OCI-LY1 (cell line): Measurements from ENCODE around the gene MTMR3.

Experiments used
- H2AFZ ChIP-seq: fragments of 200-600 bp; sonication (generic), shearing (Covaris generic); 2 replicates; pipeline ENCODE4 v1.6.0; 2014; ENCODE audit warnings: antibody characterized with exemption, mild to moderate bottlenecking, low read length
- H3F3A ChIP-seq: fragments of 200-600 bp; sonication (generic), shearing (Covaris generic); 2 replicates; pipeline ENCODE4 v1.6.0; 2014; ENCODE audit warnings: mild to moderate bottlenecking, antibody characterized with exemption, low read length, moderate library complexity; ENCODE audit not compliant: insufficient read depth
- H3K27ac ChIP-seq: fragments of 200-600 bp; sonication (generic); 2 replicates; pipeline ENCODE4 v1.5.1; 2014; ENCODE audit warnings: low read length, mixed run types, mild to moderate bottlenecking, low read depth; ENCODE audit not compliant: poor library complexity, severe bottlenecking
- H3K27me3 ChIP-seq: fragments of 200-600 bp; sonication (generic); 2 replicates; pipeline ENCODE4 v1.6.0; 2014; ENCODE audit warnings: antibody characterized with exemption, mild to moderate bottlenecking, low read length, moderate library complexity; ENCODE audit not compliant: insufficient read depth
- H3K36me3 ChIP-seq: fragments of 200-600 bp; sonication (generic); 2 replicates; pipeline ENCODE4 v1.6.1; 2014; ENCODE audit warnings: mild to moderate bottlenecking, antibody characterized with exemption, low read length, moderate library complexity, mixed read lengths; ENCODE audit not compliant: insufficient read depth
- H3K4me1 ChIP-seq: fragments of 200-600 bp; sonication (generic); 2 replicates; pipeline ENCODE4 v1.5.1; 2014; ENCODE audit warnings: mild to moderate bottlenecking, low read length, moderate library complexity; ENCODE audit not compliant: insufficient read depth, severe bottlenecking
- H3K4me2 ChIP-seq: fragments of 200-600 bp; sonication (generic), shearing (Covaris generic); 2 replicates; pipeline ENCODE4 v1.6.1; 2014; ENCODE audit warnings: low read length
- H3K4me3 ChIP-seq: fragments of 200-600 bp; sonication (generic); 2 replicates; pipeline ENCODE4 v1.5.1; 2014; ENCODE audit warnings: low read length, low read depth, mild to moderate bottlenecking, mixed read lengths; ENCODE audit not compliant: poor library complexity, severe bottlenecking
- H3K79me2 ChIP-seq: fragments of 200-600 bp; shearing (Covaris generic); 2 replicates; pipeline ENCODE4 v1.6.1; 2016; ENCODE audit warnings: mixed run types, low read length, mixed read lengths; ENCODE audit not compliant: insufficient read depth
- H3K9ac ChIP-seq: fragments of 200-600 bp; sonication (generic), shearing (Covaris generic); 2 replicates; pipeline ENCODE4 v1.6.1; 2014; ENCODE audit warnings: mild to moderate bottlenecking, low read length, mixed read lengths
- H3K9me2 ChIP-seq: fragments of 200-600 bp; sonication (generic), shearing (Covaris generic); 2 replicates; pipeline ENCODE4 v1.6.1; 2014; ENCODE audit warnings: low read depth, mild to moderate bottlenecking, low read length, mixed read lengths
- H3K9me3 ChIP-seq: fragments of 200-600 bp; shearing (Covaris generic); 2 replicates; pipeline ENCODE4 v1.6.1; 2014; ENCODE audit warnings: low read length, mixed read lengths
- H4K20me1 ChIP-seq: fragments of 200-600 bp; sonication (generic), shearing (Covaris generic); 2 replicates; pipeline ENCODE4 v1.6.0; 2016; ENCODE audit warnings: mild to moderate bottlenecking, low read length; ENCODE audit not compliant: insufficient read depth
- CTCF ChIP-seq: fragments of 200-600 bp; sonication (generic), shearing (Covaris generic); IDR thresholded peaks from 2 replicates; pipeline ENCODE4 v1.5.1; 2017; ENCODE audit warnings: mild to moderate bottlenecking, antibody characterized with exemption, low read length, moderate library complexity, mixed read lengths
- EZH2 ChIP-seq: fragments of 200-600 bp; sonication (generic), shearing (Covaris generic); IDR thresholded peaks from 2 replicates; pipeline ENCODE4 v1.8.0; 2017; ENCODE audit warnings: borderline replicate concordance, mixed run types, mild to moderate bottlenecking, antibody characterized with exemption, low read length, moderate library complexity, mixed read lengths

The MTMR3 gene

GRCh38 chr22:29956680-29957079 is 73.7 kb downstream of the MTMR3 start:
- Histone ChIP-seq H3F3A (no peaks in the 10 kb centered on the region), H3K9ac (no peak overlapping the region), H3K9me3 (no peaks in the 10 kb centered on the region), H3K27me3 (no peaks in the 10 kb centered on the region), H2AFZ (no peak overlapping the region), H3K79me2 (0 out of 2 replicates have a peak, but pooled peaks cover 6% of the 10 kb centered on the region), H4K20me1 (no peaks in the 10 kb centered on the region), H3K27ac (no peak overlapping the region), H3K36me3 (no peaks in the 10 kb centered on the region), H3K4me2 (no peak overlapping the region), H3K4me1 (no peaks in the 10 kb centered on the region), H3K9me2 (no peaks in the 10 kb centered on the region), H3K4me3 (no peak overlapping the region)
- TF ChIP-seq EZH2 (no peak), CTCF (no peak)

GRCh38 chr22:29958170-29958569 is 75.2 kb downstream of the MTMR3 start:
- Histone ChIP-seq H4K20me1 (no peaks in the 10 kb centered on the region), H3K4me3 (no peak overlapping the region), H3K27ac (no peak overlapping the region), H3K9me3 (no peaks in the 10 kb centered on the region), H3K9ac (no peak overlapping the region), H3K36me3 (no peaks in the 10 kb centered on the region), H3F3A (no peaks in the 10 kb centered on the region), H2AFZ (no peak overlapping the region), H3K79me2 (0 out of 2 replicates have a peak, but pooled peaks cover under 1% of the 10 kb centered on the region), H3K4me2 (no peak overlapping the region), H3K4me1 (no peaks in the 10 kb centered on the region), H3K9me2 (no peaks in the 10 kb centered on the region), H3K27me3 (no peaks in the 10 kb centered on the region)
- TF ChIP-seq CTCF: no peak
- no peak for TF ChIP-seq EZH2

GRCh38 chr22:29964776-29965175 is 81.8 kb downstream of the MTMR3 start:
- Histone ChIP-seq H4K20me1 (no peaks in the 10 kb centered on the region), H2AFZ (no peak overlapping the region), H3K4me1 (peaks cover 6% of the 10 kb centered on the region), H3K9me3 (no peaks in the 10 kb centered on the region), H3K27me3 (no peaks in the 10 kb centered on the region), H3K9me2 (no peaks in the 10 kb centered on the region), H3K79me2 (no peaks in the 10 kb centered on the region), H3K36me3 (no peaks in the 10 kb centered on the region), H3K27ac (no peak overlapping the region), H3F3A (no peaks in the 10 kb centered on the region), H3K4me2 (no peak overlapping the region), H3K9ac (no peak overlapping the region), H3K4me3 (no peak overlapping the region)
- TF ChIP-seq CTCF (no peak), EZH2 (no peak)
